ENCODE measurements around the gene GAREM1. TPM values are rescaled to one million over a fixed set of nuclear protein-coding genes. Genes with fewer than 3 reads are reported as not detected.

Gene GAREM1
- total RNA-seq, 1 experiment from 2014 or later: 11.1 TPM

DNA sequence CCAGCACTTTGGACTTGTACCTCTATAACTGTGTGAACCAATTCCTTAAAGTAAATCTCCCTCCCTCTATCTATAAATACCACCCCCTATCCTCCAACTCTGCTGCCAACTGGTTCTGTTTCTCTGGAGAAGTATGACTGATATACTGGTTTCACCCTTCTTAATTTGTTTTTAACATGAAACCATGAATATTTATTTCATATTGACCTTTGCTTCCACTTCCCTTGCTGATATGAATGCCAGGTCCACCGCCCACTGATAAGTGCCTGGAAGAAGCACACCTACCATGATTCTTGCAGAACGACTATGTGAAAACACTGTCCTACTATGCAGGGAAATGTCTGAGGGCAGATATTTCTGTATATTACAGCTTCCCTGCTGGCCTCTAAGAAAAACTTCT, 131.6 kb downstream of the GAREM1 start:
- ATAC-seq: no peak
- H3K27me3 ChIP-seq (ENCODE audit: insufficient read depth, low read length): no peaks in the 10 kb centered on the region
- BruUV-seq (replicated peaks): no TSS peak

More for the DNA sequence above, 131.6 kb downstream of the GAREM1 start:
- Histone ChIP-seq H3K27ac (ENCODE audit: low read depth, low read length) (no peak overlapping the region), H3K4me3 (replicated peaks in 1 of 2; ENCODE audit: low read depth in 1 of 2, low read length in 2 of 2) (no peak overlapping the region), H3K9me3 (ENCODE audit: control insufficient read depth in 1 of 2, insufficient read depth in 1 of 2, low read depth in 1 of 2, low read length in 2 of 2) (no peaks in the 10 kb centered on the region), H3K9me2 (ENCODE audit: insufficient read depth) (no peaks in the 10 kb centered on the region), H4K20me1 (ENCODE audit: insufficient read depth) (no peaks in the 10 kb centered on the region), H3K4me1 (ENCODE audit: control insufficient read depth in 1 of 2, insufficient read depth in 2 of 2, low read length in 2 of 2) (no peaks in the 10 kb centered on the region), H2AFZ (ENCODE audit: low read depth, low read length, poor library complexity, severe bottlenecking) (no peak overlapping the region), H3K36me3 (ENCODE audit: control insufficient read depth in 1 of 2, insufficient read depth in 2 of 2, low read length in 2 of 2) (no peaks in the 10 kb centered on the region), H3K4me2 (ENCODE audit: low read length) (no peak overlapping the region), H3K79me2 (ENCODE audit: insufficient read depth, low read length) (no peaks in the 10 kb centered on the region), H3K9ac (ENCODE audit: low read length) (no peak overlapping the region)
- TF ChIP-seq POLR2A (IDR thresholded peaks at IDR 0.05; ENCODE audit: borderline replicate concordance, extremely low read depth, insufficient read depth, insufficient read length) (no peak), POLR2AphosphoS5 (IDR thresholded peaks at IDR 0.05; ENCODE audit: low read depth, low read length) (no peak), ZNF274 (IDR thresholded peaks at IDR 0.05; ENCODE audit: low read depth, low read length) (no peak), ZFX (IDR thresholded peaks at IDR 0.05) (no peak), CEBPB (IDR thresholded peaks at IDR 0.05; ENCODE audit: low read depth) (no peak), ELF1 (IDR thresholded peaks at IDR 0.05; ENCODE audit: borderline replicate concordance, low read depth) (no peak), TCF7L2 (IDR thresholded peaks at IDR 0.05; ENCODE audit: borderline replicate concordance, extremely low read depth, insufficient read depth, insufficient read length) (no peak), SRF (IDR thresholded peaks at IDR 0.05; ENCODE audit: low read depth) (no peak), SP1 (IDR thresholded peaks at IDR 0.05; ENCODE audit: low read depth) (no peak), YY1 (IDR thresholded peaks at IDR 0.05; ENCODE audit: extremely low read depth, insufficient replicate concordance, low read depth, low read length) (no peak), JUND (IDR thresholded peaks at IDR 0.05) (no peak), CBX3 (IDR thresholded peaks at IDR 0.05; ENCODE audit: low read depth) (no peak), EZH2phosphoT487 (IDR thresholded peaks at IDR 0.05; ENCODE audit: borderline replicate concordance) (no peak)
- TF ChIP-seq, protein P1, sequence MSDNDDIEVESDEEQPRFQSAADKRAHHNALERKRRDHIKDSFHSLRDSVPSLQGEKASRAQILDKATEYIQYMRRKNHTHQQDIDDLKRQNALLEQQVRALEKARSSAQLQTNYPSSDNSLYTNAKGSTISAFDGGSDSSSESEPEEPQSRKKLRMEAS (IDR thresholded peaks at IDR 0.05): no peak
- TF ChIP-seq, protein P2, sequence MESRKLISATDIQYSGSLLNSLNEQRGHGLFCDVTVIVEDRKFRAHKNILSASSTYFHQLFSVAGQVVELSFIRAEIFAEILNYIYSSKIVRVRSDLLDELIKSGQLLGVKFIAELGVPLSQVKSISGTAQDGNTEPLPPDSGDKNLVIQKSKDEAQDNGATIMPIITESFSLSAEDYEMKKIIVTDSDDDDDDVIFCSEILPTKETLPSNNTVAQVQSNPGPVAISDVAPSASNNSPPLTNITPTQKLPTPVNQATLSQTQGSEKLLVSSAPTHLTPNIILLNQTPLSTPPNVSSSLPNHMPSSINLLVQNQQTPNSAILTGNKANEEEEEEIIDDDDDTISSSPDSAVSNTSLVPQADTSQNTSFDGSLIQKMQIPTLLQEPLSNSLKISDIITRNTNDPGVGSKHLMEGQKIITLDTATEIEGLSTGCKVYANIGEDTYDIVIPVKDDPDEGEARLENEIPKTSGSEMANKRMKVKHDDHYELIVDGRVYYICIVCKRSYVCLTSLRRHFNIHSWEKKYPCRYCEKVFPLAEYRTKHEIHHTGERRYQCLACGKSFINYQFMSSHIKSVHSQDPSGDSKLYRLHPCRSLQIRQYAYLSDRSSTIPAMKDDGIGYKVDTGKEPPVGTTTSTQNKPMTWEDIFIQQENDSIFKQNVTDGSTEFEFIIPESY (IDR thresholded peaks at IDR 0.05; ENCODE audit: extremely low read depth, insufficient replicate concordance, low read length): no peak
- TF ChIP-seq, protein P3, sequence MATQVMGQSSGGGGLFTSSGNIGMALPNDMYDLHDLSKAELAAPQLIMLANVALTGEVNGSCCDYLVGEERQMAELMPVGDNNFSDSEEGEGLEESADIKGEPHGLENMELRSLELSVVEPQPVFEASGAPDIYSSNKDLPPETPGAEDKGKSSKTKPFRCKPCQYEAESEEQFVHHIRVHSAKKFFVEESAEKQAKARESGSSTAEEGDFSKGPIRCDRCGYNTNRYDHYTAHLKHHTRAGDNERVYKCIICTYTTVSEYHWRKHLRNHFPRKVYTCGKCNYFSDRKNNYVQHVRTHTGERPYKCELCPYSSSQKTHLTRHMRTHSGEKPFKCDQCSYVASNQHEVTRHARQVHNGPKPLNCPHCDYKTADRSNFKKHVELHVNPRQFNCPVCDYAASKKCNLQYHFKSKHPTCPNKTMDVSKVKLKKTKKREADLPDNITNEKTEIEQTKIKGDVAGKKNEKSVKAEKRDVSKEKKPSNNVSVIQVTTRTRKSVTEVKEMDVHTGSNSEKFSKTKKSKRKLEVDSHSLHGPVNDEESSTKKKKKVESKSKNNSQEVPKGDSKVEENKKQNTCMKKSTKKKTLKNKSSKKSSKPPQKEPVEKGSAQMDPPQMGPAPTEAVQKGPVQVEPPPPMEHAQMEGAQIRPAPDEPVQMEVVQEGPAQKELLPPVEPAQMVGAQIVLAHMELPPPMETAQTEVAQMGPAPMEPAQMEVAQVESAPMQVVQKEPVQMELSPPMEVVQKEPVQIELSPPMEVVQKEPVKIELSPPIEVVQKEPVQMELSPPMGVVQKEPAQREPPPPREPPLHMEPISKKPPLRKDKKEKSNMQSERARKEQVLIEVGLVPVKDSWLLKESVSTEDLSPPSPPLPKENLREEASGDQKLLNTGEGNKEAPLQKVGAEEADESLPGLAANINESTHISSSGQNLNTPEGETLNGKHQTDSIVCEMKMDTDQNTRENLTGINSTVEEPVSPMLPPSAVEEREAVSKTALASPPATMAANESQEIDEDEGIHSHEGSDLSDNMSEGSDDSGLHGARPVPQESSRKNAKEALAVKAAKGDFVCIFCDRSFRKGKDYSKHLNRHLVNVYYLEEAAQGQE (IDR thresholded peaks at IDR 0.05; ENCODE audit: low read depth): no peak
- TF ChIP-seq, protein P4, sequence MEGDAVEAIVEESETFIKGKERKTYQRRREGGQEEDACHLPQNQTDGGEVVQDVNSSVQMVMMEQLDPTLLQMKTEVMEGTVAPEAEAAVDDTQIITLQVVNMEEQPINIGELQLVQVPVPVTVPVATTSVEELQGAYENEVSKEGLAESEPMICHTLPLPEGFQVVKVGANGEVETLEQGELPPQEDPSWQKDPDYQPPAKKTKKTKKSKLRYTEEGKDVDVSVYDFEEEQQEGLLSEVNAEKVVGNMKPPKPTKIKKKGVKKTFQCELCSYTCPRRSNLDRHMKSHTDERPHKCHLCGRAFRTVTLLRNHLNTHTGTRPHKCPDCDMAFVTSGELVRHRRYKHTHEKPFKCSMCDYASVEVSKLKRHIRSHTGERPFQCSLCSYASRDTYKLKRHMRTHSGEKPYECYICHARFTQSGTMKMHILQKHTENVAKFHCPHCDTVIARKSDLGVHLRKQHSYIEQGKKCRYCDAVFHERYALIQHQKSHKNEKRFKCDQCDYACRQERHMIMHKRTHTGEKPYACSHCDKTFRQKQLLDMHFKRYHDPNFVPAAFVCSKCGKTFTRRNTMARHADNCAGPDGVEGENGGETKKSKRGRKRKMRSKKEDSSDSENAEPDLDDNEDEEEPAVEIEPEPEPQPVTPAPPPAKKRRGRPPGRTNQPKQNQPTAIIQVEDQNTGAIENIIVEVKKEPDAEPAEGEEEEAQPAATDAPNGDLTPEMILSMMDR (IDR thresholded peaks at IDR 0.05 in 2 of 3, conservative IDR thresholded peaks at IDR 0.05 in 1 of 3; ENCODE audit: borderline replicate concordance in 1 of 3, insufficient read depth in 1 of 3, low read depth in 2 of 3, low read length in 2 of 3): no peak
- DNase-seq (ENCODE audit: low read depth, low spot score): no peak
- ChIA-PET RAD21 (ENCODE audit: low non-redundant PET in 1 of 2, low total read pairs in 2 of 2, uncharacterized antibody in 2 of 2, unreplicated experiment in 2 of 2) (no interaction called here), CTCF (no interaction called here), POLR2A (no interaction called here)
- intact Hi-C loops (cut with micrococcal nuclease): no loop called here

Data from HCT116 (cell line).